Activated T-cell treated with anti-CD3 and anti-CD28 coated beads for 4 hours (primary cell): ENCODE measurements around the gene RAD52.

ENCODE experiments used
- DNase-seq: peaks from one replicate; pipeline ENCODE4 v3.0.0-alpha.2; 2020

Gene RAD52

DNA sequence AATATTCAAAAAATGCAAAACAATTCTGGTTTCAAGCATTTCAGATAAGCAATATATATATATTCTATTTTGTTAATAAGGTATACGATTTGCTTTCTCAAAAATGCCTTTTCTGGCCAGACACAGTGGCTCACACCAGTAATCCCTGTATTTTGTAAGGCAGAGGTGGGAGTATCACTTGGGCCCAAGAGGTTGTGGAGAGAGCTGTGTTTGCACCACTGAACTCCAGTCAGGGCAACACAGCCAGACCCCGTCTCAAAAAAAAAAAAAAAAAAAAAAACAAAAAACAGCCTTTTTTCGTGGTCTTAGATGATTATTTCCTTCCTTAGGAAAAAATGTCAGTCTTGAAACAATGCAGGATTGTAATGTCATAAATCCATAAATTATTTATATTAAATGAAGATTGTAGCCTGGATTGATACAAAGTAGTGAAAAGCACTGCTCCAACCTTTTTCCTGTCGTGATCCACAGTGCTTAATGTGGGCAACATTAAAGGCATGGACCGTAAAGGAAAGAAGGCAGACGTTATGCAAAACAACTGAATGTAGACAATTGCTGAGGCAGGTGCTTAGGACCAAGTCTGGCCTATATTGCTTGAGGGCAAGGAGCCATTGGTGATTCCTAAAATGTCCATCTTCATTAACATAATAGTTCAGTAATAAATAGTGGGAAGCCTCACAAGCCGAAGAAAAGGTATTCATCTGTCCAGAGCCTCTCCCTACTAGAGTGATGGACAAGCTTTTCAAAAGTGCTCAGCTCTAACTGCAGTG, 36.8 kb downstream of the RAD52 start:
- DNase-seq: no peak

DNA sequence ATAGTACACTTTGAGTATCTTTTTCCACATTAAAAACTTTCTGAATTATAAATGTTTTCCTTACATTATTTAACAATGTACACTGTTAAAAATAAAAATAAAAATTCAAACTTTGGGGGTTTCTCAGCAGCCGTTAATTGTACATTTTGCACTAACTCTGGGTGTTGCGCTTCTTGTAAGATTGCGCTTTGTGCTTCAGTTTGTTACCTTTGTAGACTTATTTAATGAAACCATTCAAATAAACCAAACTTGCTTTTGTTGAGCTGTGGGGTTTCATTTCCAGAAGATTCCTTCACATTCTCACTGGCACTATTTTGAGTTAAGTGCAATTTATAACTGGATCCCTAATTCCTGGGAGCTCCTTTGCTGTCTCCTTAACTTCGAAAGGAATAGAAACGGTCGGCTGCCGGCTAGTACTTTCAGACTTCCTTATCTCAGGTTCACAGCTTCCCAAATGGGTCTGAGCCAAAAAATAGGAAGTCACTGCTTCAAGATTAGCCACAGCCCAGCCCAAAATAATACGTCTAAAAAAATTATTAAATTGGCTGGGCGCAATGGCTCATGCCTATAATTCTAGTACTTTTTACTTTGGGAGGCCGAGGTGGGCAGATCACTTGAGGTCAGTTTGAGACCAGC, 38.2 kb downstream of the RAD52 start:
- DNase-seq: no peak

DNA sequence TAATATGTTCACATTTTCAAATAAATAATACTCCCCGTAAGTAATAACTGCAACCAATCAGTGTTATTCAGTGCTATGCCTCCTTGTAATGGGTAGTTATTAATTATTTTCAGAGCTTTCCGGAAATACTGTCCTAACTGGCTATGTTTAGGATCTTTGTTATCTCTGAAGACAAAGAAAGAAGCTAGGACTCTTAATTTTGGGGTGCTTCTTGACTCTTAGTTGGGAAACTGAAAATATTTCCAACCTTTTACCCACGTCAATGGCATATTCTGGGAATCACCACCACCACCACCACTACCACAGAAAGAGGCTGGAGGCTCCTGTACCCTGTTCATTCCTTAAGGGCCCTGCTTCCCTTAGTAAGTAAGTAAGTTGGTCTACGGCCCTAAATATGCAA, 39.1 kb downstream of the RAD52 start:
- DNase-seq: no peak

DNA sequence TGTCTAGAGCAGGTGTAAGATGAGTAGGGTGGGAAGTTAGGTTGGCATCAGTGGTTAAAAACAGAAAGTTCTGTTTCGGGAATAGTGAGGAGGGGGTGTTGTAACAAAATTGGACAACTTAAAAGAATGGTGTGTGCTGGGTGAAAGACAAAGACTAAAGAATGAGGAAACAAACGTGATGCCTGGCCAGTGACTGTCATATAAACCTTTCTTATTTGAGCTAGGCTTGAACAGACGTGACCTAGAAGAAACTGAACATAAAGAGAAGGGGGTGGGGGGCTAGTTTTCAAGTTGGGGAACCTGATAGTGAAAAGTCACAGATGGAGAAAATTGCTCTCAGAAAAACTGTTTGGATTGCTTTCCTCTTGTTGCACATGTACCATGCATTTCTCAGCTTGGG, 39.6 kb downstream of the RAD52 start:
- no peak for DNase-seq

DNA sequence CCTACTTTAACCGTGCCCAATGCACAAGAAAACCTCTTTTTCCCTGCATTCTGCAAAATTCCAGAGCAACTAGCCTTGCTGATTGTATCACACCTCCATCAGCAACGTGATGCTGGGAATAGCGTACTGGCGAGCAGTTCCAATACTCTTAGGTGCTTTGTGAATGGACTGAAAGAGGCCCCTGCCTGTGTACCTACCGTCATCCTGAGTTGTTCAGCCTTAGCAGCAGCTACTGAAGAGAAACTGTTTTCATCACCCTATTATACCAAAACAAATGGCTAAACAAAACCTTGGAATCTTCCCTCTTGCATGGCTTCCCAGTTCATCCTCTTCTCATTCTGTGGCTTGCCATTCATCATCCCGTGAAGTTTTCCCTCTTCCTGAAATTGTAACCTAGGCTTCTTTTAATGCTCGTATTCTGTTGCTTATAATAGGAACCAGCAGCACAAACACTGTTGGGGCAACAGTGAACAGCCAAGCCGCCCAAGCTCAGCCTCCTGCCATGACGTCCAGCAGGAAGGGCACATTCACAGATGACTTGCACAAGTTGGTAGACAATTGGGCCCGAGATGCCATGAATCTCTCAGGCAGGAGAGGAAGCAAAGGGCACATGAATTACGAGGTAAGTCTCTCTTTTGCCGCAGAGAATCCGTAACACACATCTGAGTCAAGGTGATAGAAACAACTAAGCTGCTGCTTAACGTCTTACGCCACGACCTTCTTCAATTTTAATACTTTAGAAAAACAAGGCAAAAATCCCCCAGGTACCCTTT, 41.9 kb downstream of the RAD52 start:
- DNase-seq: no peak

DNA sequence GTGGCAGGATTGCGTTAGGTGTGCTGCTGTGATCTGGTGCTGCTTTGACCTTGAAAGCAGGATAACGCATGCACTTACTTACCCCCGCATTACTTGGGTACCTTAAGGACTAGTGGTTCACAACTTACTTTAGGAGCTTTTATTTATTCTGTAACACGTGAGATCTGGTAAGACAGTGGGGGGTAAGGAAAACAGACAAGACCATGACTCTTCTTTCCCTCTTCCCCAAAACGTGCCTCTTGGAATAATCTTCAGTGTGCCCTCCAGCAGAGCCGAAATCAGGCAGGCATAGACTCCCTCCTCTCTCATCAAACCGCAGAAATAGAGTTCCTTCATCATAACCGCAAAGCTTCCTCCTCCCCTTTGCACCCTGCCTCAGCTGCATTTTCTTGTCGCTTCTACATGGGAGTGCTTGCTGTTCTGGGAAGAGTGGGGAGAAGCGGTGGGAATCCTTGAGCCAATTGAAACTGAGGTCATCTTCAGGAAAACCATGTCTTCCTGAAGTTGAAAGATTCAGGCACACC, 43.4 kb downstream of the RAD52 start:
- no peak for DNase-seq

DNA sequence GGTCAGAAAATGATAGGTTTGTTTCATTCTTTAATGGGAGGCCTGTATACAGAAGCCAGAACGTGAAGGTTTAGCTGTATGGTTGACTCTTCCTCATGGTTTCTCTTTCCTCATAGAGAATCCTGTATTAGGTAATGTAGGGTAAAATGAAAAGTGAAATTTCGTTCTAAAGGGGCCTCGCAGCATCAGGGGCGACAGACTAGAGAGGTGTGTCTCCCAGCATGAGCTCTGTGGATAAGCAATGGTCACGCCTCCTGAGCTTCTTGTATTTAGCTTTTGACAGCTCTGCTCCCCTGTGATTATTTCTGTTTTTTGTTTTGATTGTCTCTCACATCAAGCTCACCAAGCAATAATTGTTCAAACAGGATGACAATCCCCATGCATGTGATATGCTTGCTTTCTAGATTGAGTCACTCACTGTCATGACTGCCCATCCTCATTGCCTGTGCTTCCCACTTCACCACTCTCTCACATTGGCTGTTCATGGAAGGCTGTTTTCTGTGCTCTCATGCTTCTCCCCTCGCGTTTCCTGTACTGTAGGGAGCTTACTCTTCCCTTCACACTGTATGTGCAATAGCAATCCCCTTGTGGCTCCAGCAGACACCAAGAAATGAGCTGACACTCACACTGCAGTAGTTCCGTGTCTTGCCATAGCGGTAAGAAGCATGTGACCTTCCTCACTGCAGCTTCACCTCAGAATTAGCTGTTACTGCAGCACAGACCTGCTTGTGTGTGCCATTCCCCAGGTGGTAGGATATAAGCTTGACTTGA, 44.0 kb downstream of the RAD52 start:
- no peak for DNase-seq

DNA sequence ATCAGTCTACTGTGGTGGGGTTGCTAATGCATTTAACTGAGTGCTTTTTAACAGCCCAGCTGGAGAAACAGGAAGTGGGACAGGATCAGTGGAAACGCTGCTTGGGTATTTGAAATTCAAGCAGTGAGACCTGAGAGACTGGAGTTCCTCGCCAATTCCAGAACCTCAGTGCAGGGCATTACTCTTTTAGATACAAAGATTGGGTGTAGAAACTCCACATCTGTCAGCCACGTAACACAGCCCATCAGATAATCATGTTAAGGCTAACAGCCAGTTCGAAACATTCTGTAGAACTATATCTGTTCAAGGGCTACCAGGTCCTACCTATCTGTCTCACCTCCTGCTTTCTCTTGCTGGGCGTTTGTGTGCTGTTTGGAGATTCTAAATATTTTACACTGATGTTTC, 45.5 kb downstream of the RAD52 start:
- DNase-seq: no peak

DNA sequence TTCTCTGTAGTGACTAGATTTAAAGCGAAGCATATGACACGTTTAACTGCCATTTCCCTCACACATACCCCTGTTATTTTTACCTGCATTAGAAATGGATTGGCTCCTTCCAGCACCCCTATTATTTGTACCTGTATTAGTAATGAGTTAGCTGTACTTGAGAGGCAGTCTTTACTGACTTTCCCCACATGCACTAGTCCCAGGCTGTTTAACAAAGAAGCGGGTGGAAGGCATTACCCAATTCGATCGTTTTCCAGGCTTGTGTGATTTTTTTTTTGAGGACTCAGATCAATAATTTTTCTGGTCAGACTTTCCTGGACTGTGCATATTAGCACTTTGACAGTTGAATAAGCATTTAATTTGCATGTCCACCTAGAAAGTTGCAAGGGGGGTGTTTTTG, 46.4 kb downstream of the RAD52 start:
- DNase-seq: no peak

DNA sequence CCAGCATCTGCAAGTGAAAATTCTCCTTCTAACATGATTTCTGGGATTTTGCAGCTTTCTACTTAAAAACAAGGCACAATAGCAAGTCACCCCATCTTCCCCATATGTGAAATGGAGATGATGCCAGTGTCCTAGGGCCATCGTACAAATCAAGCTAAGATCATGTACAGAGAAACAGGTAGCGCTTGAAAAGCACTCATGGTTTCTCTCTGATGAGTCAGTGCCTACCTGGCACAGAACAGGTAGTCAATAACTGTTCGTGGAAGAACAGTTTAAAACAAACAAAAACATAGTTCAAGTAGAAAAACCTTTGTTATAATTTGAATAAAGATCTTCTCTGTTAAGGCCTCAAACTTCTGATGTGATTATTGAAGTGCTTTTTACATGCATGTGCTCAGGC, 46.9 kb downstream of the RAD52 start:
- DNase-seq: no peak

DNA sequence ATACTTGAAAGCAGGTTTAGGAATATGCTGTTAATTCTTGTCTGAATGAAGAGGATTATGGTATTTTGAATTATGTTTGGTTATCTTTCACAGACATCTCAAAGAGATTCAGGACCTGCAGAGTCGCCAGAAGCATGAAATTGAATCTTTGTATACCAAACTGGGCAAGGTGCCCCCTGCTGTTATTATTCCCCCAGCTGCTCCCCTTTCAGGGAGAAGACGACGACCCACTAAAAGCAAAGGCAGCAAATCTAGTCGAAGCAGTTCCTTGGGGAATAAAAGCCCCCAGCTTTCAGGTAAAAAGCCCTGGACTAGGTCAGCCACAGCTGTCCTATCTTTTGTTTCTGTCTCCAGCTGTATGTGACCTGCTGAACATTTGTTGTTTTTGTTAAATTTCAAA, 52.1 kb downstream of the RAD52 start:
- no peak for DNase-seq

DNA sequence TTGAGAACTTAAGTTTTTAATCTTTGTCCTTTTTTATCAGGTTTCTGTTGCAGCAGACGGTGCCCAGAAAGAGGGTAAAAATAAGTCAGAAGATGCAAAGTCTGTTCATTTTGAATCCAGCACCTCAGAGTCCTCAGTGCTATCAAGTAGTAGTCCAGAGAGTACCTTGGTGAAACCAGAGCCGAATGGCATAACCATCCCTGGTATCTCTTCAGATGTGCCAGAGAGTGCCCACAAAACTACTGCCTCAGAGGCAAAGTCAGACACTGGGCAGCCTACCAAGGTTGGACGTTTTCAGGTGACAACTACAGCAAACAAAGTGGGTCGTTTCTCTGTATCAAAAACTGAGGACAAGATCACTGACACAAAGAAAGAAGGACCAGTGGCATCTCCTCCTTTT, 53.5 kb downstream of the RAD52 start:
- no peak for DNase-seq

DNA sequence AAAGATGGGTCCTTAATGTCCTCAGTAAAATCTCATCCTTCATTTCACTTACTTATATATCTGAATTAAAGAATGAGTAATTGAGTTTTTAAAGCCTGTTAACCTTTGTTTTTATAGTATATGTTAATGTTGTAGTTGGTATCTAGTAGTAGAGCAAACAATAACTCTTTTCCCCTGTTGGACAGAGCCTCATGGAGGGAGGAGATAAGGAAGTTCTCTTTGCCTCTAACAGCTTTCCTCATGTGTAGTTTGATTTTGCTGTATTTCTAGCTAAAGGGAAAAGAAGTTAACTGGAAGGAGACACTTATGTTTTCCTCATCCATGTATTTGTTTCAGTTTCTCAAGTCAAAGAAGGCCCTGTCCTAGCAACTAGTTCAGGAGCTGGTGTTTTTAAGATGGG, 55.3 kb downstream of the RAD52 start:
- DNase-seq: no peak

DNA sequence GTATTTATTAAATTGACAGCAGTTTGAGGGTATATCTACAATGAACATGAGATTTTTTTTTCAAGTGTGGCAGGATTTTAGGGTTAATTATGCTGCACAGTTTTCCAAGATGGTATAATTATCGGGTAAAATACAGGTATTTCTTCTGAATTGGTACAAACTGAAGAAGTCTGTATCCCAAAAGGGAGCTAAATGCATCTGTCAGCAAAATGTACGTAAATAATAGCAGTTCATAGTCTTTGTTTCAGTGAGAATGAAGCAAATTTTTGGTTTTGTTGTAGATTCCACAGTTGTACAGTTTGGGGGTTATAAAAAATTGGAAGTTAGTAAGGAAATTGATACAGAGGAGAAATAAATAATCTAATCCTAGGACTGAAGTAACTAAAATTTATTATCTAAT, 63.3 kb downstream of the RAD52 start:
- no peak for DNase-seq

DNA sequence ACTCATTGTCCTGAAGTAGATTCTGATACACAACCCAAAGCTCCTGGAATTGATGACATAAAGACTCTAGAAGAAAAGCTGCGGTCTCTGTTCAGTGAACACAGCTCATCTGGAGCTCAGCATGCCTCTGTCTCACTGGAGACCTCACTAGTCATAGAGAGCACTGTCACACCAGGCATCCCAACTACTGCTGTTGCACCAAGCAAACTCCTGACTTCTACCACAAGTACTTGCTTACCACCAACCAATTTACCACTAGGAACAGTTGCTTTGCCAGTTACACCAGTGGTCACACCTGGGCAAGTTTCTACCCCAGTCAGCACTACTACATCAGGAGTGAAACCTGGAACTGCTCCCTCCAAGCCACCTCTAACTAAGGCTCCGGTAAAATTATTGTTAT, 63.8 kb downstream of the RAD52 start:
- DNase-seq: no peak

DNA sequence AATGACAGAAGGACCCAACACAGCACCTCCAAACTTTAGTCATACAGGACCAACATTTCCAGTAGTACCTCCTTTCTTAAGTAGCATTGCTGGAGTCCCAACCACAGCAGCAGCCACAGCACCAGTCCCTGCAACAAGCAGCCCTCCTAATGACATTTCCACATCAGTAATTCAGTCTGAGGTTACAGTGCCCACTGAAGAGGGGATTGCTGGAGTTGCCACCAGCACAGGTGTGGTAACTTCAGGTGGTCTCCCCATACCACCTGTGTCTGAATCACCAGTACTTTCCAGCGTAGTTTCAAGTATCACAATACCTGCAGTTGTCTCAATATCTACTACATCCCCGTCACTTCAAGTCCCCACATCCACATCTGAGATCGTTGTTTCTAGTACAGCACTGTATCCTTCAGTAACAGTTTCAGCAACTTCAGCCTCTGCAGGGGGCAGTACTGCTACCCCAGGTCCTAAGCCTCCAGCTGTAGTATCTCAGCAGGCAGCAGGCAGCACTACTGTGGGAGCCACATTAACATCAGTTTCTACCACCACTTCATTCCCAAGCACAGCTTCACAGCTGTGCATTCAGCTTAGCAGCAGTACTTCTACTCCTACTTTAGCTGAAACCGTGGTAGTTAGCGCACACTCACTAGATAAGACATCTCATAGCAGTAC, 64.6 kb downstream of the RAD52 start:
- no peak for DNase-seq

DNA sequence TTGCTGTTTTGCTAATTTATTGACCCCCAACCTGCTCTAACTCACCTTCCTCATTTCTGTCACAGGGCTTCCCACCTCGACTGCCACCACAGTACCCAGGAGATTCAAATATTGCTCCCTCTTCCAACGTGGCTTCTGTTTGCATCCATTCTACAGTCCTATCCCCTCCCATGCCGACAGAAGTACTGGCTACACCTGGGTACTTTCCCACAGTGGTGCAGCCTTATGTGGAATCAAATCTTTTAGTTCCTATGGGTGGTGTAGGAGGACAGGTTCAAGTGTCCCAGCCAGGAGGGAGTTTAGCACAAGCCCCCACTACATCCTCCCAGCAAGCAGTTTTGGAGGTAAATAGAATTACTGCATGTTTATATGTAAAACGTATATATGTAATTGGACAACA, 68.8 kb downstream of the RAD52 start:
- DNase-seq: no peak

DNA sequence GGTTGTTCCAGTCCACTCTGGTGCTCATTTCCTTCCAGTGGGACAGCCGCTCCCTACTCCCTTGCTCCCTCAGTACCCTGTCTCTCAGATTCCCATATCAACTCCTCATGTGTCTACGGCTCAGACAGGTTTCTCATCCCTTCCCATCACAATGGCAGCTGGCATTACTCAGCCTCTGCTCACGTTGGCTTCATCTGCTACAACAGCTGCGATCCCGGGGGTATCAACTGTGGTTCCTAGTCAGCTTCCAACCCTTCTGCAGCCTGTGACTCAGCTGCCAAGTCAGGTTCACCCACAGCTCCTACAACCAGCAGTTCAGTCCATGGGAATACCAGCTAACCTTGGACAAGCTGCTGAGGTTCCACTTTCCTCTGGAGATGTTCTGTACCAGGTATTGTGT, 69.9 kb downstream of the RAD52 start:
- no peak for DNase-seq

DNA sequence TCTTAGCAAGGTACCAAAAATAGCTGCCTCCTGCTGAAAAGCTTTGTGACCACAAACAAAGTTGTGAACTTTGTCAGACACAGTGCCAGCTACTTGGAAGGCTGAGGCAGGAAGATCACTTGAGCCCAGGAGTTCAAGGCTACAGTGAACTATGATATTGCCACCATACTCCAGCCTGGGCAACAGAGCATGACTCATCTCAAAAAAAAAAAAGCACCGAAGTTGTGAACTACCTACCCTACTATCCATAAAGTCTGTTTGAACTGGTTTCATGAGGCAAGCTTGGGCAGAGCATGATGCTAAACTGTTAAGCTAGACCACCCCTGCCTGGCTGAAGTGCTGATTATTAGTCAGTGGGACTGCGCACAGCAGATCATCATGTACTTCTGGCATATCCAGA, 75.5 kb downstream of the RAD52 start:
- DNase-seq: no peak

DNA sequence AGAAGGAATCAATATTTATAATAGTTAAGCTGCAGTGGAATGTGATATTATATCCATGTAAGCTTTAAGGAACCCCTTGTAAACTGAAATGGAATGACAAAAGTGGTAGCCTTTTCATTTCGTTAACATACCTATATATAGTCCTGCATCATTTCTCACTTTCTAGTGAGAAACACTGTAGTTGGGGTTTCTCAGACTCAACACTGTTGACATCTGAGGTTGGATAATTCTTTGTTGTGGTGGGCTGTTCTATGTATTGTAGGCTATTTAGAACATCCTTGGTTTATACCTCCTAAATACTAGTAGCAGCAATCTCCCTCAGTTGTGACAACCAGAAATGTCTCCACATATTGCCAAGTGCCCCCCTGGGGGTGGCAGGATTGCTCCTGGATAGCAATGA, 79.1 kb downstream of the RAD52 start:
- no peak for DNase-seq

DNA sequence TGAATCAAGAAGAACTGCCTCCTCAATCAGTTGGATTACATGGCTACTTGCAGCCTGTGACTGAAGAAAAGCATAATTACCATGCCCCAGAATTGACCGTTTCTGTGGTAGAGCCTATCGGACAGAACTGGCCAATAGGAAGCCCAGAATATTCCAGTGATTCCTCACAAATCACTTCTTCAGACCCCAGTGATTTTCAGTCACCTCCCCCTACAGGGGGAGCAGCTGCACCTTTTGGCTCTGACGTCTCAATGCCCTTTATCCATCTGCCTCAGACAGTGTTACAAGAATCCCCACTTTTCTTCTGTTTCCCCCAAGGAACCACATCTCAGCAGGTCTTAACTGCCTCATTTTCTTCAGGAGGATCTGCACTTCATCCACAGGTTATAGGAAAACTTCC, 80.8 kb downstream of the RAD52 start:
- no peak for DNase-seq

DNA sequence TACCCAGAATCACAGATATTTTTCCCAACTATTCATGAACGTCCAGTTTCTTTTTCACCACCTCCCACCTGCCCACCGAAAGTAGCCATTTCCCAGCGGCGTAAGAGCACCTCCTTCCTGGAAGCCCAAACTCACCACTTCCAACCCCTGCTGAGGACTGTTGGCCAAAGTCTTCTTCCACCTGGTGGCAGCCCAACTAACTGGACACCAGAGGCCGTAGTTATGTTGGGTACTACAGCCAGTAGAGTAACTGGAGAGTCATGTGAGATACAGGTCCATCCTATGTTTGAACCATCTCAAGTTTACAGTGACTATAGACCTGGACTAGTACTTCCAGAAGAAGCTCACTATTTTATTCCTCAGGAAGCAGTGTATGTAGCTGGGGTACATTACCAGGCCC, 81.6 kb downstream of the RAD52 start:
- no peak for DNase-seq

DNA sequence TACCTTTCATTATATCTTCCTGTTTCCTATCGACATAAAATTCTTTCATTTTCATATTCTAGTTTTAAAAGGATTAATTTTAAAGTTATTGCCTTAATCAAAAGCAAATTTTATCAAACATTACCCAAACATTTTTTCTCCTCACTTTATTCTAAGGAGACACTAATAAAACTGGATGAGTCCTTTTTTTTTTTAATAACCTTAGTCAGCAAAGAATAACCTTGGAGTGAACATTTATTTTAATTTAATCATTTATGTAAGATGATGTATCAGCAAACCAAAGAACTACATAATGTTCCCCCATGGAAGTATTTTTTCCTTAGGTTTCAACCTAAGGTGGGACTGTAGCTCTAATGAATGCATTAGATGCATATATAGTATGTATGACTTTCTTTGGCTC, 83.9 kb downstream of the RAD52 start:
- DNase-seq: no peak
